BLaER1 (cell line): ENCODE measurements around the gene THOC6.
A peak's percentile ranks its signal among the peaks of the same experiment; 100 is the strongest.

Experiments
- H3K27ac ChIP-seq: shearing (Covaris generic); formaldehyde crosslinking; 2 replicates; pipeline ENCODE4 v1.8.1; 2022
- H3K27me3 ChIP-seq: shearing (Covaris generic); formaldehyde crosslinking; 2 replicates; pipeline ENCODE4 v1.8.1; 2022
- H3K36me3 ChIP-seq: shearing (Covaris generic); formaldehyde crosslinking; 2 replicates; pipeline ENCODE4 v1.8.1; 2022
- H3K4me1 ChIP-seq: shearing (Covaris generic); formaldehyde crosslinking; 2 replicates; pipeline ENCODE4 v1.8.1; 2022
- H3K4me2 ChIP-seq: shearing (Covaris generic); formaldehyde crosslinking; 2 replicates; pipeline ENCODE4 v1.8.1; 2022
- H3K4me3 ChIP-seq: shearing (Covaris generic); formaldehyde crosslinking; 2 replicates; pipeline ENCODE4 v1.8.1; 2022
- H3K9ac ChIP-seq: shearing (Covaris generic); formaldehyde crosslinking; 2 replicates; pipeline ENCODE4 v1.8.1; 2022
- H3K9me3 ChIP-seq: shearing (Covaris generic); formaldehyde crosslinking; 2 replicates; pipeline ENCODE4 v1.8.1; 2022
- H4K20me1 ChIP-seq: shearing (Covaris generic); formaldehyde crosslinking; 2 replicates; pipeline ENCODE4 v1.8.1; 2022
- Cebpa-rat ChIP-seq: shearing (Covaris generic); IDR thresholded peaks from 2 replicates; pipeline ENCODE4 v1.8.1; 2022

Gene THOC6

GRCh38 chr16:2990891-2991290 lies 32.9 kb upstream of the THOC6 start:
- no peaks in the 10 kb centered on the region for H3K9me3 ChIP-seq
- TF ChIP-seq Cebpa-rat: no peak
- no peak overlapping the region for H3K27ac ChIP-seq
- H3K4me1 ChIP-seq: peaks cover 9% of the 10 kb centered on the region; the same call in 1 of the 2 replicates
- H3K4me3 ChIP-seq: no peak overlapping the region
- no peaks in the 10 kb centered on the region for H4K20me1 ChIP-seq
- H3K27me3 ChIP-seq: peaks cover 21% of the 10 kb centered on the region
- no peaks in the 10 kb centered on the region for H3K36me3 ChIP-seq
- H3K9ac ChIP-seq: no peak overlapping the region
- no peak overlapping the region for H3K4me2 ChIP-seq

GRCh38 chr16:2991566-2992261 lies 32.1 kb upstream of the THOC6 start:
- no peak overlapping the region for H3K4me3 ChIP-seq
- no peak for TF ChIP-seq Cebpa-rat
- no peak overlapping the region for H3K27ac ChIP-seq
- no peak overlapping the region for H3K4me2 ChIP-seq
- H3K9me3 ChIP-seq: no peaks in the 10 kb centered on the region
- peaks cover 3% of the 10 kb centered on the region; the same call in 1 of the 2 replicates for H3K4me1 ChIP-seq
- no peaks in the 10 kb centered on the region for H3K36me3 ChIP-seq
- peaks cover 30% of the 10 kb centered on the region for H3K27me3 ChIP-seq
- no peak overlapping the region for H3K9ac ChIP-seq
- H4K20me1 ChIP-seq: no peaks in the 10 kb centered on the region

- Histone ChIP-seq H3K9ac (no peak overlapping the region), H3K9me3 (no peaks in the 10 kb centered on the region), H3K4me2 (no peak overlapping the region), H4K20me1 (no peaks in the 10 kb centered on the region), H3K4me3 (no peak overlapping the region), H3K36me3 (no peaks in the 10 kb centered on the region), H3K27ac (no peak overlapping the region), H3K4me1 (no peaks in the 10 kb centered on the region), H3K27me3 (peaks cover 38% of the 10 kb centered on the region)
- TF ChIP-seq Cebpa-rat: no peak
These were observed 31.3 kb upstream of the THOC6 start for GRCh38 chr16:2992383-2993081.

- 0 out of 2 replicates have a peak, but pooled peaks cover 6% of the 10 kb centered on the region for H4K20me1 ChIP-seq
- peaks cover 58% of the 10 kb centered on the region for H3K27me3 ChIP-seq
- no peaks in the 10 kb centered on the region for H3K36me3 ChIP-seq
- no peak overlapping the region for H3K27ac ChIP-seq
- no peak overlapping the region for H3K9ac ChIP-seq
- TF ChIP-seq Cebpa-rat: no peak
- no peaks in the 10 kb centered on the region for H3K9me3 ChIP-seq
- no peak overlapping the region for H3K4me2 ChIP-seq
- no peaks in the 10 kb centered on the region for H3K4me1 ChIP-seq
- no peak overlapping the region for H3K4me3 ChIP-seq
These were observed 27.5 kb upstream of the THOC6 start for GRCh38 chr16:2996298-2996697.

GRCh38 chr16:2999929-3000328 lies 23.9 kb upstream of the THOC6 start:
- Histone ChIP-seq H3K36me3 (no peaks in the 10 kb centered on the region), H3K27ac (no peak overlapping the region), H3K9ac (no peak overlapping the region), H3K4me2 (no peak overlapping the region), H4K20me1 (0 out of 2 replicates have a peak, but pooled peaks cover 6% of the 10 kb centered on the region), H3K27me3 (peaks cover 87% of the 10 kb centered on the region), H3K4me3 (no peak overlapping the region), H3K9me3 (no peaks in the 10 kb centered on the region), H3K4me1 (no peaks in the 10 kb centered on the region; the same call in 1 of the 2 replicates)
- no peak for TF ChIP-seq Cebpa-rat

GRCh38 chr16:3000540-3000939 lies 23.3 kb upstream of the THOC6 start:
- H4K20me1 ChIP-seq: 0 out of 2 replicates have a peak, but pooled peaks cover 6% of the 10 kb centered on the region
- no peak overlapping the region for H3K9ac ChIP-seq
- no peak overlapping the region for H3K4me2 ChIP-seq
- no peaks in the 10 kb centered on the region for H3K9me3 ChIP-seq
- H3K4me3 ChIP-seq: no peak overlapping the region
- H3K36me3 ChIP-seq: no peaks in the 10 kb centered on the region
- H3K4me1 ChIP-seq: no peaks in the 10 kb centered on the region; the same call in 1 of the 2 replicates
- no peak for TF ChIP-seq Cebpa-rat
- no peak overlapping the region for H3K27ac ChIP-seq
- peaks cover 93% of the 10 kb centered on the region for H3K27me3 ChIP-seq

GRCh38 chr16:3001316-3001715 lies 22.5 kb upstream of the THOC6 start:
- Histone ChIP-seq H3K4me1 (peaks cover under 1% of the 10 kb centered on the region), H3K9ac (no peak overlapping the region), H3K27me3 (peaks cover 93% of the 10 kb centered on the region), H3K36me3 (no peaks in the 10 kb centered on the region), H3K9me3 (no peaks in the 10 kb centered on the region), H3K27ac (no peak overlapping the region), H4K20me1 (0 out of 2 replicates have a peak, but pooled peaks cover 6% of the 10 kb centered on the region), H3K4me3 (no peak overlapping the region), H3K4me2 (no peak overlapping the region)
- TF ChIP-seq Cebpa-rat: no peak

GRCh38 chr16:3003582-3004270 lies 20.1 kb upstream of the THOC6 start:
- Histone ChIP-seq H4K20me1 (0 out of 2 replicates have a peak, but pooled peaks cover 3% of the 10 kb centered on the region), H3K4me2 (peak overlapping the region; percentile 88), H3K27me3 (peaks cover 93% of the 10 kb centered on the region), H3K9ac (no peak overlapping the region), H3K4me1 (peaks cover 25% of the 10 kb centered on the region), H3K9me3 (no peaks in the 10 kb centered on the region), H3K4me3 (peak overlapping the region; percentile 65), H3K27ac (no peak overlapping the region), H3K36me3 (no peaks in the 10 kb centered on the region)
- no peak for TF ChIP-seq Cebpa-rat

- peaks cover 30% of the 10 kb centered on the region for H3K4me1 ChIP-seq
- no peak for TF ChIP-seq Cebpa-rat
- H3K4me2 ChIP-seq: peak overlapping the region; percentile 88
- peaks cover 89% of the 10 kb centered on the region for H3K27me3 ChIP-seq
- H3K9ac ChIP-seq: no peak overlapping the region
- no peaks in the 10 kb centered on the region for H4K20me1 ChIP-seq
- peak overlapping the region; percentile 65 for H3K4me3 ChIP-seq
- no peaks in the 10 kb centered on the region for H3K36me3 ChIP-seq
- H3K27ac ChIP-seq: no peak overlapping the region
- H3K9me3 ChIP-seq: no peaks in the 10 kb centered on the region
These were observed 19.5 kb upstream of the THOC6 start for GRCh38 chr16:3004319-3004718.
